ENCODE results near the gene XYLT2.

GRCh38 chr17:50312308-50312707 lies 33.6 kb upstream of the XYLT2 start:
- no peak for TF ChIP-seq RUNX3 (IDR thresholded peaks at IDR 0.05; ENCODE audit: low read length)
- no peak for TF ChIP-seq ZNF274 (IDR thresholded peaks at IDR 0.05; ENCODE audit: insufficient read depth, insufficient read length)
- no peak for TF ChIP-seq IKZF2 (IDR thresholded peaks at IDR 0.05)
- no peak for TF ChIP-seq REST (IDR thresholded peaks at IDR 0.05; ENCODE audit: low read depth, low read length)
- no peak for TF ChIP-seq ASH2L (IDR thresholded peaks at IDR 0.05; ENCODE audit: borderline replicate concordance, low read depth)
- TF ChIP-seq USF2 (IDR thresholded peaks at IDR 0.05; ENCODE audit: borderline replicate concordance, low read depth, low read length), result no peak
- no peak for TF ChIP-seq CBX3 (IDR thresholded peaks at IDR 0.05; ENCODE audit: borderline replicate concordance, low read depth)
- TF ChIP-seq CTCF (IDR thresholded peaks at IDR 0.05 in 2 of 3, conservative IDR thresholded peaks at IDR 0.05 in 1 of 3; ENCODE audit: control insufficient read depth in 2 of 3, extremely low read depth in 1 of 3, insufficient read depth in 1 of 3, low read depth in 3 of 3, low read length in 3 of 3), result no peak
- TF ChIP-seq NFYB (IDR thresholded peaks at IDR 0.05; ENCODE audit: insufficient read depth, low read depth, low read length), result no peak

All from GM12878 (cell line).